GM23248 (cell line): ENCODE results near the gene ATP7B. TPM values are rescaled to one million over a fixed set of nuclear protein-coding genes. Genes with fewer than 3 reads are reported as not detected.
"Not testable (repeated sequence)": the region's sequence is repeated elsewhere in the genome, so short reads cannot be mapped to it uniquely, and the experiment has no call there.

Experiments
- DNase-seq: peaks from one replicate; pipeline ENCODE4 v3.0.0-alpha.2; 2015
- H2AFZ ChIP-seq: fragments of 200-600 bp; sonication (generic); 2 replicates; pipeline ENCODE4 v1.6.1; 2016; ENCODE audit warnings: antibody characterized with exemption
- H3F3A ChIP-seq: fragments of 200-600 bp; sonication (generic); 2 replicates; pipeline ENCODE4 v1.6.1; 2016; ENCODE audit warnings: mild to moderate bottlenecking, antibody characterized with exemption, mixed run types; ENCODE audit not compliant: insufficient read depth
- H3K27ac ChIP-seq: fragments of 200-600 bp; sonication (generic); 2 replicates; pipeline ENCODE4 v1.5.1; 2016; ENCODE audit warnings: mild to moderate bottlenecking
- H3K27me3 ChIP-seq: fragments of 200-600 bp; sonication (generic); replicated peaks from 2 replicates; pipeline ENCODE4 v1.6.1; 2016; ENCODE audit warnings: mild to moderate bottlenecking; ENCODE audit not compliant: insufficient read depth
- H3K36me3 ChIP-seq: fragments of 200-600 bp; sonication (generic); 2 replicates; pipeline ENCODE4 v1.6.1; 2016; ENCODE audit warnings: low read depth, mild to moderate bottlenecking
- H3K4me1 ChIP-seq: fragments of 200-600 bp; sonication (generic); 2 replicates; pipeline ENCODE4 v1.6.1; 2016; ENCODE audit warnings: mild to moderate bottlenecking; ENCODE audit not compliant: insufficient read depth
- H3K4me2 ChIP-seq: fragments of 200-600 bp; sonication (generic); one replicate; pipeline ENCODE4 v1.6.1; 2016; ENCODE audit warnings: mild to moderate bottlenecking; ENCODE audit not compliant: unreplicated experiment
- H3K4me3 ChIP-seq: fragments of 200-600 bp; sonication (generic); 2 replicates; pipeline ENCODE4 v1.5.1; 2016; ENCODE audit warnings: mild to moderate bottlenecking
- H3K79me2 ChIP-seq: fragments of 200-600 bp; sonication (generic); 2 replicates; pipeline ENCODE4 v1.6.1; 2016; ENCODE audit warnings: mild to moderate bottlenecking; ENCODE audit not compliant: insufficient read depth
- H3K9ac ChIP-seq: fragments of 200-600 bp; sonication (generic); 2 replicates; pipeline ENCODE4 v1.6.1; 2016; ENCODE audit warnings: mild to moderate bottlenecking
- H3K9me2 ChIP-seq: fragments of 200-600 bp; sonication (generic); 2 replicates; pipeline ENCODE4 v1.6.1; 2016; ENCODE audit warnings: mixed run types, mild to moderate bottlenecking, moderate library complexity; ENCODE audit not compliant: insufficient read depth
- H3K9me3 ChIP-seq: fragments of 200-600 bp; sonication (generic); one replicate; pipeline ENCODE4 v1.6.1; 2017; ENCODE audit warnings: low read depth
- H4K20me1 ChIP-seq: fragments of 200-600 bp; sonication (generic); 2 replicates; pipeline ENCODE4 v1.6.0; 2016; ENCODE audit not compliant: insufficient read depth
- EZH2 ChIP-seq: fragments of 200-600 bp; sonication (generic); IDR thresholded peaks from 2 replicates; pipeline ENCODE4 v1.6.1; 2018; ENCODE audit warnings: antibody characterized with exemption, mild to moderate bottlenecking; ENCODE audit not compliant: insufficient read depth, poor library complexity, severe bottlenecking
- EZH2phosphoT487 ChIP-seq: fragments of 200-600 bp; sonication (generic); IDR thresholded peaks from 2 replicates; pipeline ENCODE4 v1.6.1; 2018; ENCODE audit warnings: antibody characterized with exemption, moderate library complexity, mild to moderate bottlenecking, low read depth; ENCODE audit not compliant: insufficient read depth
- WGBS, 2 experiments: methylation state at CpG; one replicate each; pipeline ENCODE4 v1.1.6; 2015 to 2017; ENCODE audit warnings: low lambda C conversion rate in 2 of 2, low coverage in 1 of 2; ENCODE audit errors: missing lambda C conversion rate in 2 of 2; 5-methylcytosine and 5-hydroxymethylcytosine counted together
- in situ Hi-C: fragments of 300-500 bp; cut with MboI; formaldehyde crosslinking; loops from 2 replicates; pipeline ENCODE4 v1.15.0; 2020
- polyA plus RNA-seq: library from polyadenylated mRNA; unstranded; fragments of >200 nt; fragmentation: Nextera tagmentation; extraction: Ambion mirVana; gene quantifications from 2 replicates; pipeline ENCODE4 v1.2.1, GENCODE V29; 2016
- total RNA-seq: library from RNA; depleted of rRNA; stranded (reverse); fragments of >200 nt; shearing (Covaris generic); gene quantifications from 2 replicates; pipeline ENCODE4 v1.2.3, GENCODE V29; 2014

ATP7B gene
- total and polyA plus RNA-seq, 2 experiments from 2014 or later = 0.10 to 0.32 TPM

GRCh38 chr13:51988988-51989618, 22.1 kb downstream of the ATP7B start:
- 56 to 62% methylated on average over 3 of the region's 3 CpGs for WGBS, 2 experiments
- Histone ChIP-seq H3F3A (no peaks in the 10 kb centered on the region), H3K27me3 (peaks cover 5% of the 10 kb centered on the region; the same call in 1 of the 2 replicates), H3K4me1 (no peaks in the 10 kb centered on the region), H4K20me1 (no peaks in the 10 kb centered on the region), H3K9ac (no peak overlapping the region), H3K79me2 (no peaks in the 10 kb centered on the region), H3K9me2 (no peaks in the 10 kb centered on the region), H2AFZ (no peak overlapping the region), H3K27ac (no peak overlapping the region), H3K9me3 (no peaks in the 10 kb centered on the region), H3K4me3 (no peak overlapping the region), H3K4me2 (no peak overlapping the region), H3K36me3 (no peaks in the 10 kb centered on the region)
- no peak for DNase-seq
- TF ChIP-seq EZH2phosphoT487 = no peak
- TF ChIP-seq EZH2 = no peak
- in situ Hi-C loops = no loop called here

DNA sequence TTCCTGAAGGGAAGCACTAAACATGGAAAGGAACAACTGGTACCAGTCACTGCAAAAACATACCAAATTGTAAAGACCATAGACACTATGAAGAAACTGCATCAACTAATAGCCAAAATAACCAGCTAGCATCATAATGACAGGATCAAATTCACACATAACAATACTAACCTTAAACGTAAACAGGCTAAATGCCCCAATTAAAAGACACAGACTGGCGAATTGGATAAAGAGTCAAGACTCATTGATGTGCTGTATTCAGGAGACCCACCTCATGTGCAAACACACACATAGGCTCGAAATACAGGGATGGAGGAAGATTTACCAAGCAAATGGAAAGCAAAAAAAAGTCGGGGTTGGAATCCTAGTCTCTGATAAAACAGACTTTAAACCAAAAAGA, 26.3 kb downstream of the ATP7B start:
- H3K4me2 ChIP-seq, in situ Hi-C loops, DNase-seq, H3F3A ChIP-seq, H4K20me1 ChIP-seq, H3K9me3 ChIP-seq, H3K79me2 ChIP-seq, H3K27me3 ChIP-seq, H3K9ac ChIP-seq, H3K9me2 ChIP-seq, H3K27ac ChIP-seq, H2AFZ ChIP-seq, H3K4me1 ChIP-seq, H3K4me3 ChIP-seq, H3K36me3 ChIP-seq: not testable (repeated sequence)
- WGBS, 2 experiments = 33 to 43% methylated on average over 4 of the region's 4 CpGs

GRCh38 chr13:51983292-51983691, 28.0 kb downstream of the ATP7B start:
- H3K4me2 ChIP-seq, H4K20me1 ChIP-seq, H3K4me1 ChIP-seq, DNase-seq, H3K9me3 ChIP-seq, H3K27me3 ChIP-seq, H3K79me2 ChIP-seq, H3K4me3 ChIP-seq, H3K9ac ChIP-seq, in situ Hi-C loops, H3K36me3 ChIP-seq, H3F3A ChIP-seq, H3K27ac ChIP-seq, H3K9me2 ChIP-seq, H2AFZ ChIP-seq: not testable (repeated sequence)
- 46 to 62% methylated on average over 3 of the region's 3 CpGs for WGBS, 2 experiments

DNA sequence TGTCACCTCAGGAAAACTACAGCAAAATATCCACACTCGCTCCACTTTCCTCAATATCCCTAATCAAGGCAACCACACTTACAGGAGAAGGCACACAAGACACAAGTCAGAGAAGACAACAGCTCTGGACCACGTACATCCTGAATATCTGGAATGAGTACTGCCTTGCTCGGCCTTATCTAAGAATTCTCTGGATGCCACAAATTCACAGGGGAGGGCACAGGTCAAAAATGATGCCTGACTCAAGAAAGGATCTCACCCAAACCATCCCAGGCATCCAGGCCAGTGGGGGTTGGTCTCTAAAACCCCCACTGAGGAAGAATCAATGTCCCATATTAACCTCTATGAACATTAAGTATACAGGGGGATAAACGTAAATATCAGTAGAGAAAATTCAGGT, 29.9 kb downstream of the ATP7B start:
- WGBS, 2 experiments = 57% methylated on average over 4 of the region's 4 CpGs
- no peak for TF ChIP-seq EZH2phosphoT487
- no peak for TF ChIP-seq EZH2
- no peaks in the 10 kb centered on the region for H3K4me1 ChIP-seq
- H3K4me2 ChIP-seq = no peak overlapping the region
- in situ Hi-C loops = no loop called here
- no peaks in the 10 kb centered on the region for H3K27me3 ChIP-seq
- no peaks in the 10 kb centered on the region for H3K36me3 ChIP-seq
- H3K9ac ChIP-seq = no peak overlapping the region
- H4K20me1 ChIP-seq = no peaks in the 10 kb centered on the region
- no peak overlapping the region for H3K4me3 ChIP-seq
- H3K79me2 ChIP-seq = no peaks in the 10 kb centered on the region
- no peaks in the 10 kb centered on the region for H3F3A ChIP-seq
- H3K9me2 ChIP-seq = no peaks in the 10 kb centered on the region
- DNase-seq = no peak
- no peaks in the 10 kb centered on the region for H3K9me3 ChIP-seq
- H3K27ac ChIP-seq = no peak overlapping the region
- no peak overlapping the region for H2AFZ ChIP-seq

- Histone ChIP-seq H3K9ac (no peak overlapping the region), H3K36me3 (no peaks in the 10 kb centered on the region), H3K4me2 (no peak overlapping the region), H3K9me3 (no peaks in the 10 kb centered on the region), H3K4me3 (no peak overlapping the region), H3K79me2 (no peaks in the 10 kb centered on the region), H3K9me2 (no peaks in the 10 kb centered on the region), H3K27ac (no peak overlapping the region), H4K20me1 (no peaks in the 10 kb centered on the region), H3K27me3 (no peaks in the 10 kb centered on the region), H3F3A (no peaks in the 10 kb centered on the region), H3K4me1 (no peaks in the 10 kb centered on the region), H2AFZ (no peak overlapping the region)
- DNase-seq = no peak
- in situ Hi-C loops = no loop called here
- TF ChIP-seq EZH2phosphoT487 (no peak), EZH2 (no peak)
- WGBS, 2 experiments = 46 to 52% methylated on average over 4 of the region's 4 CpGs
These were observed 30.3 kb downstream of the ATP7B start for GRCh38 chr13:51980908-51981307.
